Lung (tissue), 12 donors: ENCODE results near the gene HEPHL1. TPM values are rescaled to one million over a fixed set of nuclear protein-coding genes. Genes with fewer than 3 reads are reported as not detected.

Experiments
- ATAC-seq: fragments of 200-7000 bp; cut with Tn5 transposase; one replicate; pipeline ENCODE4 v1.9.1; 2020; ENCODE audit warnings: moderate number of reproducible peaks; ENCODE audit not compliant: insufficient read depth, low FRiP score
- DNase-seq, 3 donors: peaks; one replicate each; pipeline ENCODE4 v3.0.0-alpha.2; 2013 to 2017
- H3K27ac ChIP-seq, 2 donors: one replicate each; pipeline ENCODE4 v1.5.1; 2013; ENCODE audit warnings: mild to moderate bottlenecking in 2 of 2, moderate library complexity in 2 of 2, control low read depth in 1 of 2, inconsistent platforms in 1 of 2, low read depth in 1 of 2, low read length in 1 of 2
- H3K27me3 ChIP-seq, 3 donors: one replicate each; pipeline ENCODE4 v1.5.1; 2013; ENCODE audit warnings: low read length in 2 of 3; ENCODE audit not compliant: control insufficient read depth in 3 of 3, insufficient read depth in 3 of 3
- H3K36me3 ChIP-seq, 4 donors: one replicate each; pipeline ENCODE4 v1.5.1; 2013; ENCODE audit warnings: low read length in 4 of 4, mild to moderate bottlenecking in 1 of 4, moderate library complexity in 1 of 4; ENCODE audit not compliant: control insufficient read depth in 4 of 4, insufficient read depth in 4 of 4
- H3K4me1 ChIP-seq, 5 donors: one replicate each; pipeline ENCODE4 v1.5.1; 2013; ENCODE audit warnings: low read length in 5 of 5, mild to moderate bottlenecking in 2 of 5, moderate library complexity in 1 of 5; ENCODE audit not compliant: control insufficient read depth in 5 of 5, insufficient read depth in 5 of 5
- H3K4me3 ChIP-seq: one replicate; pipeline ENCODE4 v1.5.1; 2013; ENCODE audit warnings: mild to moderate bottlenecking, control low read depth, moderate library complexity
- H3K9ac ChIP-seq, 2 donors: one replicate each; pipeline ENCODE4 v1.5.1; 2013; ENCODE audit warnings: low read length in 2 of 2, control low read depth in 1 of 2; ENCODE audit not compliant: insufficient read depth in 1 of 2
- H3K9me3 ChIP-seq, 4 donors: one replicate each; pipeline ENCODE4 v1.5.1; 2013; ENCODE audit warnings: low read length in 3 of 4, mild to moderate bottlenecking in 1 of 4, moderate library complexity in 1 of 4; ENCODE audit not compliant: control insufficient read depth in 4 of 4, insufficient read depth in 3 of 4
- WGBS, 2 donors: extraction: QIAGEN DNeasy Blood & Tissue Kit; methylation state at CpG; one replicate each; pipeline ENCODE4 v1.1.7; 2013; 5-methylcytosine and 5-hydroxymethylcytosine counted together
- polyA plus RNA-seq, 2 donors: library from polyadenylated mRNA; stranded (reverse); fragments of 200-250 nt; gene quantifications; one replicate each; pipeline ENCODE4 v1.2.1, GENCODE V29; 2013
- total RNA-seq, 2 donors: library from RNA; depleted of rRNA in 1 of 2; stranded (reverse); fragments of >200 nt in 1 of 2; gene quantifications; one replicate each; pipeline ENCODE4 v1.2.1, GENCODE V29; 2014 to 2021
- TF ChIP-seq, protein P1 (sequence below): IDR thresholded peaks from 2 replicates; pipeline ENCODE4 v1.5.1; 2012; ENCODE audit warnings: mild to moderate bottlenecking; ENCODE audit errors: control extremely low read depth, extremely low read depth
- donor health status: control.
- donor health status: control.
- donor health status: Bipolar disorder and iron deficiency.
- donor health status: healthy.
- donor health status: DM: yes; HTN: yes; CAD: no.

HEPHL1 gene
- total and polyA plus RNA-seq, 4 donors: not detected

DNA sequence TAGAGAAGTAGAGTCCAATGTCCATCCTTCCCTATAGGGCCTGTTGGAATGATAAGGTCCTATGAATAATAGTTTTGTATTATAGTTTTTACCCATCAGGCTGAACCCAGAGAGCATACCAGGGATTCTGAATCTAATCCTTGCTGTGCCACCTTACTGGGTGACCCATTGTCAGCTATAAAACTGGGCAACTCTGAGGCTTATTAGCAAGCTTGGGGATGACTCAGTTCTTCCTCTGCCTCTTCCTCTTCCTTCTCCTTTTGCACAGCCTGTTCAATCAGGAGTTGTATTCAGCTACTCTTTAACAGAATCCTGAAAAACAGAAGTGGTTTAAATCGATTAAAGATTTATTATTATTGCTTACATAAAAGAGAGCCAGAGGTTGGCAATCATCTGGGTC is 8.9 kb downstream of the HEPHL1 start:
- TF ChIP-seq, protein P1, sequence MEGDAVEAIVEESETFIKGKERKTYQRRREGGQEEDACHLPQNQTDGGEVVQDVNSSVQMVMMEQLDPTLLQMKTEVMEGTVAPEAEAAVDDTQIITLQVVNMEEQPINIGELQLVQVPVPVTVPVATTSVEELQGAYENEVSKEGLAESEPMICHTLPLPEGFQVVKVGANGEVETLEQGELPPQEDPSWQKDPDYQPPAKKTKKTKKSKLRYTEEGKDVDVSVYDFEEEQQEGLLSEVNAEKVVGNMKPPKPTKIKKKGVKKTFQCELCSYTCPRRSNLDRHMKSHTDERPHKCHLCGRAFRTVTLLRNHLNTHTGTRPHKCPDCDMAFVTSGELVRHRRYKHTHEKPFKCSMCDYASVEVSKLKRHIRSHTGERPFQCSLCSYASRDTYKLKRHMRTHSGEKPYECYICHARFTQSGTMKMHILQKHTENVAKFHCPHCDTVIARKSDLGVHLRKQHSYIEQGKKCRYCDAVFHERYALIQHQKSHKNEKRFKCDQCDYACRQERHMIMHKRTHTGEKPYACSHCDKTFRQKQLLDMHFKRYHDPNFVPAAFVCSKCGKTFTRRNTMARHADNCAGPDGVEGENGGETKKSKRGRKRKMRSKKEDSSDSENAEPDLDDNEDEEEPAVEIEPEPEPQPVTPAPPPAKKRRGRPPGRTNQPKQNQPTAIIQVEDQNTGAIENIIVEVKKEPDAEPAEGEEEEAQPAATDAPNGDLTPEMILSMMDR: no peak
- H3K27me3 ChIP-seq: no peaks in the 10 kb centered on the region
- no peaks in the 10 kb centered on the region for H3K36me3 ChIP-seq
- ATAC-seq (no peak), DNase-seq (no peak)
- WGBS, 2 donors: 88 to 90% methylated on average over 1 of the region's 1 CpG
- no peak overlapping the region for H3K9ac ChIP-seq
- H3K4me3 ChIP-seq: no peak overlapping the region
- no peak overlapping the region for H3K27ac ChIP-seq
- peaks cover 0 to 5% (median 0%) of the 10 kb centered on the region in 5 donors for H3K4me1 ChIP-seq
- H3K9me3 ChIP-seq: peaks cover 0 to 8% (median 0%) of the 10 kb centered on the region in 4 donors

DNA sequence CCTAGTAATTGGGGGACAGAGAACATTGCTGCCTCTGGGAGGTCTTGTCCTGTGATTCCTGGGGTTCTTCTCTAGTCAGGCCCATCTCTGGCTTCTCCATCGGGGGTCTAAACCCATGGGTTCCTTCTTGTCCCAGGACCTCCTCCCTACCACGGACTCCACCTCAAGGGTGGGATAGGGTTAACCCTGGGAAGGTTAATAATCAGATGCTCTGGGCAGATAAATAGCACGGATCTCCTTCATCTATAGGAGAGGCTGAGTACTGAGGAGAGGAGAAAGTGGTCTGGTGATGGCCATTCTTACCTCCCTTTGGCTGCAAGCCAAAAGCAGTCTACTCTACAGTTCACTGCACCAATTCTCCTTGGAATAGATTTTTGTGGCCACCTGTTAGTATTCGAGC is 10.5 kb downstream of the HEPHL1 start:
- H3K4me1 ChIP-seq: peaks cover 0 to 3% (median 0%) of the 10 kb centered on the region in 5 donors
- WGBS, 2 donors: 65 to 86% methylated on average over 4 of the region's 4 CpGs

DNA sequence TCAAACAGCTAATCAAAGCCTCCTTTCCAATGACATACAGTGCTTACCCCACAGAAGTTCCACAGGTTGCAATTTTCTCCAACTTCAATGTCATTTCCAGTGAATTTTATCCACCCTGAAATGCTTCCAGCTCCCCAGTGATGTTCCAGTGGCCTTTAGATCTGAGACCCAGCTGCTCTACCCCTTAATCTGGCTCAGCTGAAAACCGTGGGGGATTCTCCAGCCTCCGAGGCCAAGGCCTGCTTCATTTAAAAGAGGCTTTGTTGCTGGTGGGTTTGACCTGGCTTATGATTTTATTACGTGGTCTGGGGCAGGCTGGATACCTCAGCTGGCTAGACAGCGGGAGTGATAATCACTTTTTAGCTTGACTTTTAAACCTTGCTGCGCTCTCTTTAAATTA is 10.9 kb downstream of the HEPHL1 start:
- Histone ChIP-seq H3K36me3 (no peaks in the 10 kb centered on the region), H3K4me3 (no peak overlapping the region), H3K9me3 (peaks cover 0 to 5% (median 0%) of the 10 kb centered on the region in 4 donors), H3K4me1 (peaks cover 0 to 3% (median 0%) of the 10 kb centered on the region in 5 donors), H3K9ac (no peak overlapping the region), H3K27ac (no peak overlapping the region), H3K27me3 (no peaks in the 10 kb centered on the region)
- TF ChIP-seq, protein P1: no peak
- WGBS, 2 donors: 70 to 80% methylated on average over 5 of the region's 5 CpGs
- no peak for ATAC-seq
- no peak for DNase-seq

More for the DNA sequence above, 10.5 kb downstream of the HEPHL1 start:
- H3K36me3 ChIP-seq: no peaks in the 10 kb centered on the region
- H3K27ac ChIP-seq: no peak overlapping the region
- TF ChIP-seq, protein P1: no peak
- no peak overlapping the region for H3K9ac ChIP-seq
- no peak for DNase-seq
- no peak overlapping the region for H3K4me3 ChIP-seq
- H3K27me3 ChIP-seq: no peaks in the 10 kb centered on the region
- H3K9me3 ChIP-seq: peaks cover 0 to 7% (median 0%) of the 10 kb centered on the region in 4 donors
- peak; percentile 28 for ATAC-seq

DNA sequence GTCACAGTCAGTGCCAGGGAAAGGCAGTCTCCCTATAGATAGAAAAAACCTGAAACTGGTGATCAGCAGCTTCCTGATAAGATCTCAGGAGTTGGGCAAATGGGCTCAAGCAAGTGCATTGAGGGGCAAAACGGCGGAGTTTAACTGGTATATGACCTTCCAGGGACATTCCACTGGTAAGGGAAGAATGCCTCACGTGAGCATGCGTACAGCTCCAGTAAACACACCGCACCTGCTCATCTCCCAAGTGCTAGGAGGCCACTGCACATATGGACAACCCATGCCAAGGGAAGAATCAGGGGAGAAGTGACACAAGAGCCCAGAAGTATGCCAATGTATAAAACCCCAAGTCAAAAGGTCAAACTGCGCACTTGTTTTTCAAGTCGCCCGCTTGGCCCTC is 11.6 kb downstream of the HEPHL1 start:
- H3K9ac ChIP-seq: no peak overlapping the region
- WGBS, 2 donors: 85 to 89% methylated on average over 8 of the region's 8 CpGs
- ATAC-seq (no peak), DNase-seq (no peak)
- no peaks in the 10 kb centered on the region for H3K36me3 ChIP-seq
- H3K9me3 ChIP-seq: peaks cover 0 to 5% (median 0%) of the 10 kb centered on the region in 4 donors
- H3K27me3 ChIP-seq: no peaks in the 10 kb centered on the region
- peak overlapping the region; percentile 12 for H3K4me3 ChIP-seq
- no peak overlapping the region for H3K27ac ChIP-seq
- H3K4me1 ChIP-seq: no peaks in the 10 kb centered on the region
- TF ChIP-seq, protein P1: no peak
